Trophoblast cell (in vitro differentiated cells and primary cell): ENCODE measurements around the gene PREP.
A peak's percentile ranks its signal among the peaks of the same experiment; 100 is the strongest.

Source experiments
- DNase-seq, 2 donors: peaks; one replicate each; pipeline ENCODE4 v3.0.0-alpha.2; 2016
- H2AFZ ChIP-seq: 2 replicates; pipeline ENCODE4 v1.6.1; 2013; ENCODE audit warnings: low read length, moderate library complexity, mild to moderate bottlenecking; ENCODE audit not compliant: insufficient read depth, poor library complexity
- H2AK5ac ChIP-seq: 2 replicates; pipeline ENCODE4 v1.6.1; 2013; ENCODE audit warnings: mild to moderate bottlenecking, low read length
- H2BK120ac ChIP-seq: 2 replicates; pipeline ENCODE4 v1.6.1; 2013; ENCODE audit warnings: low read length, mild to moderate bottlenecking, moderate library complexity; ENCODE audit not compliant: insufficient read depth, poor library complexity
- H2BK12ac ChIP-seq: 2 replicates; pipeline ENCODE4 v1.6.1; 2013; ENCODE audit warnings: mild to moderate bottlenecking, low read length, moderate library complexity
- H2BK5ac ChIP-seq: 2 replicates; pipeline ENCODE4 v1.6.1; 2013; ENCODE audit warnings: low read length, low read depth, moderate library complexity, mild to moderate bottlenecking; ENCODE audit not compliant: poor library complexity
- H3K14ac ChIP-seq: 2 replicates; pipeline ENCODE4 v1.6.1; 2013; ENCODE audit warnings: mild to moderate bottlenecking, low read length
- H3K18ac ChIP-seq: 2 replicates; pipeline ENCODE4 v1.6.1; 2013; ENCODE audit warnings: mild to moderate bottlenecking, low read length
- H3K23ac ChIP-seq: 2 replicates; pipeline ENCODE4 v1.6.1; 2013; ENCODE audit warnings: low read length
- H3K27ac ChIP-seq: 2 replicates; pipeline ENCODE4 v1.5.1; 2013; ENCODE audit warnings: low read depth, mild to moderate bottlenecking, inconsistent platforms, low read length, moderate library complexity
- H3K27me3 ChIP-seq: 2 replicates; pipeline ENCODE4 v1.6.1; 2013; ENCODE audit warnings: inconsistent platforms, mild to moderate bottlenecking, low read length, moderate library complexity; ENCODE audit not compliant: insufficient read depth
- H3K36me3 ChIP-seq, 2 experiments: 1 replicate in 1 of 2; 2 replicates in 1 of 2; pipeline ENCODE4 v1.6.1; 2013; ENCODE audit warnings: low read length in 2 of 2, mild to moderate bottlenecking in 2 of 2, moderate library complexity in 1 of 2; ENCODE audit not compliant: insufficient read depth in 2 of 2, control insufficient read depth in 1 of 2
- H3K4ac ChIP-seq: 2 replicates; pipeline ENCODE4 v1.6.1; 2013; ENCODE audit warnings: low read depth, mild to moderate bottlenecking, low read length, moderate library complexity
- H3K4me1 ChIP-seq, 2 experiments: 1 replicate in 1 of 2; 2 replicates in 1 of 2; pipeline ENCODE4 v1.6.1; 2013; ENCODE audit warnings: low read length in 2 of 2, mild to moderate bottlenecking in 2 of 2, moderate library complexity in 1 of 2; ENCODE audit not compliant: insufficient read depth in 2 of 2, control insufficient read depth in 1 of 2
- H3K4me2 ChIP-seq: 2 replicates; pipeline ENCODE4 v1.6.1; 2013; ENCODE audit warnings: inconsistent platforms, mild to moderate bottlenecking, low read length, moderate library complexity
- H3K4me3 ChIP-seq: 2 replicates; pipeline ENCODE4 v1.5.1; 2013; ENCODE audit warnings: mild to moderate bottlenecking, low read depth, low read length, inconsistent platforms
- H3K79me1 ChIP-seq: one replicate; pipeline ENCODE4 v1.6.1; 2013; ENCODE audit warnings: low read length
- H3K79me2 ChIP-seq: 2 replicates; pipeline ENCODE4 v1.6.1; 2013; ENCODE audit warnings: low read length, mild to moderate bottlenecking; ENCODE audit not compliant: control insufficient read depth, insufficient read depth, poor library complexity
- H3K9ac ChIP-seq: 2 replicates; pipeline ENCODE4 v1.6.1; 2013; ENCODE audit warnings: mild to moderate bottlenecking, low read length
- H3K9me3 ChIP-seq: 2 replicates; pipeline ENCODE4 v1.6.1; 2013; ENCODE audit warnings: low read depth, mild to moderate bottlenecking, control low read depth, inconsistent platforms, low read length; ENCODE audit not compliant: insufficient read depth
- H4K12ac ChIP-seq: 2 replicates; pipeline ENCODE4 v1.6.1; 2013; ENCODE audit warnings: low read depth, mild to moderate bottlenecking, low read length, moderate library complexity
- H4K8ac ChIP-seq: 2 replicates; pipeline ENCODE4 v1.6.1; 2013; ENCODE audit warnings: low read depth, mild to moderate bottlenecking, low read length, moderate library complexity
- H4K91ac ChIP-seq: one replicate; pipeline ENCODE4 v1.6.1; 2013; ENCODE audit warnings: low read depth, mild to moderate bottlenecking, low read length, moderate library complexity
- WGBS: extraction: QIAGEN DNeasy Blood & Tissue Kit; methylation state at CpG from one replicate; pipeline ENCODE4 v1.1.7; 2013; ENCODE audit warnings: missing lambda C conversion rate; ENCODE audit not compliant: insufficient read length, insufficient coverage; ENCODE audit errors: extremely low coverage; 5-methylcytosine and 5-hydroxymethylcytosine counted together

PREP gene

DNA sequence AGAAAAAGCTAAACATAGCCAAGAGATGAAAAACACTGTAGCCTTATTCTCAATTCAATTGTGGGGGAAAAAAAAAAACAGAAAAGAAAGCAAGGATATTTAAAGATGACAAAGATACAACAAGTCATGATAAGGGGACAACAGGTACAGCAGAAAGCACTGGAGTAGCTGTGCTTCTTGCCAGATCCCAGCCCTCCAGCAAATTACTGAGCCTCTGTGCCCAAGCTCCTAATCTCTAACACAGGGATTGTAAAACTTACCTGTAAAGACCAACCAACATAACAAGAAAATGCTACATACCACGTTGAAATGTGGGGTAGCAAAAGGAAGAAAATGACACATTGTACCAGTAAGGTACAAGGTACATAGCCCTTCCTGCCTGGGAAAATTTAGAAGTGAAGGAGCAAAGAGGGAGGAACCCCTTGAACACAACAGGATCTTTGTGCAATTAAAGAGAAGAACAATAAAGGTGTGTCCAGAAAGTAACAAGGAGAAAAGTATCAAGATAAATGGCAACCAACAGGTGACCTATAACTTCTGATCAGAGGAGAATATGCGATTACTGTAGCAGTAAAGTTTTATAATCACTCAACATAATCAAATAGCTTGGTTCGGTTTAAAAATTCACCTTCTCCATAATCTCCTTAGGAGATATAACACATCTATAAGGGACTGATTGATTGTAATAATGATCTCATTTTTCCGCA lies 30.6 kb downstream of the PREP start:
- DNase-seq, result no peak
- Histone ChIP-seq H3K79me1 (peaks cover 11% of the 10 kb centered on the region), H3K14ac (peak overlapping the region; percentile 28), H3K4me2 (no peak overlapping the region), H2AFZ (no peak overlapping the region), H3K4me3 (no peak overlapping the region), H3K79me2 (peaks cover 5% of the 10 kb centered on the region), H2BK120ac (no peak overlapping the region), H3K9ac (no peak overlapping the region), H3K27ac (no peak overlapping the region), H4K8ac (no peak overlapping the region), H3K36me3 (peaks cover 0 to 5% of the 10 kb centered on the region in 2 experiments), H3K9me3 (no peaks in the 10 kb centered on the region), H3K18ac (no peak overlapping the region), H2BK5ac (no peak overlapping the region), H2BK12ac (peak overlapping the region; percentile 51), H3K4me1 (peaks cover 7 to 11% of the 10 kb centered on the region in 2 experiments), H3K27me3 (no peaks in the 10 kb centered on the region), H4K91ac (peak overlapping the region; percentile 93), H3K23ac (peak overlapping the region; percentile 50), H2AK5ac (peak overlapping the region; percentile 49), H4K12ac (no peak overlapping the region), H3K4ac (peak overlapping the region; percentile 34)
- WGBS, result no CpG with 5 or more reads among the region's 4 CpGs

DNA sequence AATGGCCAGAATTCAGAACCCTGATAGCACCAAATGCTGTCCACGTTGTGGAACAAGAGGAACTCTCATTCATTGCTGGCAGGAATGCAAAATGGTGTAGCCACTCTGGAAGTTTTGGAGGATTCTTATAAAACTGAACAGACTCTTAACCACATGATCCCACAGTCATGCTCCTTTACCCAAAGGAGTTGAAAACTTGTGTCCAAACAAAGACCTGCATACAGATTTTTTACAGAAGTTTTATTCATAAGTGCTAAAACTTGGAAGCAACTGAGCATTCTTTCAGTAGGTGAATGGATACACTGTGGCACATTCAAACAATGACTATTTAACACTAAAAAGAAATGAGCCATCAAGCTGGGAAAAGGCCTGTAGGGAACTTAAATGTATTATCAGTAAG lies 32.5 kb downstream of the PREP start:
- Histone ChIP-seq H2BK120ac (no peak overlapping the region), H3K27me3 (no peaks in the 10 kb centered on the region), H3K4me2 (no peak overlapping the region), H4K12ac (no peak overlapping the region), H3K14ac (no peak overlapping the region), H3K4me1 (peaks cover 9 to 11% of the 10 kb centered on the region in 2 experiments), H4K8ac (no peak overlapping the region), H3K27ac (no peak overlapping the region), H3K18ac (no peak overlapping the region), H3K36me3 (peaks cover 3 to 7% of the 10 kb centered on the region in 2 experiments), H2BK12ac (no peak overlapping the region), H3K9me3 (no peaks in the 10 kb centered on the region), H3K79me1 (peaks cover 11% of the 10 kb centered on the region), H2AK5ac (no peak overlapping the region), H3K23ac (no peak overlapping the region), H2BK5ac (no peak overlapping the region), H4K91ac (no peak overlapping the region), H3K79me2 (peaks cover 6% of the 10 kb centered on the region), H2AFZ (no peak overlapping the region), H3K9ac (no peak overlapping the region), H3K4me3 (no peak overlapping the region), H3K4ac (no peak overlapping the region)
- no peak for DNase-seq
- no CpG with 5 or more reads among the region's 1 CpG for WGBS

DNA sequence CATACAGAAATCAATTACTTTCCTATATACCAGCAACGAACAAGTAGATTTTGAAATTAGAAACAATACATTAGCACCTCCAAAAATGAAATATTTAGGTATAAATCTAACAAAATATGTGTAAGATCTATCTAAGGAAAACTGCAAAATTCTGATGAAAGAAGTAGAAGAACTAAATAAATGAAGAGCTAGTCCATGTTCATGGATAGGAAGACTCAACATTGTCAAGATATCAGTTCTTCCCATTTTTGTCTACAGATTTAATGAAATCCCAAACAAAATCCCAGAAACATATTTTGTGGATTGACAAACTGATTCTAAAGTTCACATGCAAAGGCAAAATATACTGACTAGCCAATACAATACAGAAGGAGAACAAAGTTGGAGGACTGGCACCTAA lies 33.7 kb downstream of the PREP start:
- peaks cover 10 to 16% of the 10 kb centered on the region in 2 experiments for H3K4me1 ChIP-seq
- DNase-seq, result no peak
- peaks cover 11% of the 10 kb centered on the region for H3K79me1 ChIP-seq
- H3K27ac ChIP-seq, result no peak overlapping the region
- no peaks in the 10 kb centered on the region for H3K27me3 ChIP-seq
- H3K79me2 ChIP-seq, result peaks cover 6% of the 10 kb centered on the region
- no peak overlapping the region for H3K23ac ChIP-seq
- H3K14ac ChIP-seq, result no peak overlapping the region
- H3K18ac ChIP-seq, result no peak overlapping the region
- no peak overlapping the region for H2BK120ac ChIP-seq
- H3K4me3 ChIP-seq, result no peak overlapping the region
- H2AFZ ChIP-seq, result no peak overlapping the region
- no peak overlapping the region for H4K12ac ChIP-seq
- H3K4me2 ChIP-seq, result no peak overlapping the region
- peaks cover 3 to 10% of the 10 kb centered on the region in 2 experiments for H3K36me3 ChIP-seq
- WGBS, result no CpG with 5 or more reads among the region's 1 CpG
- no peak overlapping the region for H2AK5ac ChIP-seq
- H3K4ac ChIP-seq, result no peak overlapping the region
- H3K9me3 ChIP-seq, result no peaks in the 10 kb centered on the region
- H2BK5ac ChIP-seq, result no peak overlapping the region
- H2BK12ac ChIP-seq, result no peak overlapping the region
- H3K9ac ChIP-seq, result no peak overlapping the region
- H4K91ac ChIP-seq, result no peak overlapping the region
- no peak overlapping the region for H4K8ac ChIP-seq

DNA sequence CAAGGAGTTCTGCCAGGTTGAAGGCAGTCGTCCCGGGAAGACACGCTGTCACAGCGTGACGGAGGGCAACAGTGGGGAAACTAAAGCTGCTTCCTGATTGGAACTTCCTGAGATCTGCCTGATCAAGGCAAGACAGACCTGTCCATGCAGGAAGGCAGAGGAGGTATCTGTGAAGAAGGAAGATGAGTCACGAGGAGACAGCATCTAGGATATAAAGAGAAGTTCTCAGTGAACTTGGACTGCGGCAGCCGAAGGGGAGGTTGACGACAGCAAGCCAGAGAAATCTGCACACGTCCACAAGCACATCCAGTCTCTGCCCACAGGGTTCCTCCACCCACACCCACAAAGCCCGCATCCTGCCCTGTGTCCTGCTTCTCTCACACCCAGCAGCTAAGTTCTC lies 38.6 kb downstream of the PREP start:
- Histone ChIP-seq H3K79me1 (no peaks in the 10 kb centered on the region), H3K4me1 (peaks cover 9 to 14% of the 10 kb centered on the region in 2 experiments), H4K12ac (no peak overlapping the region), H3K4me2 (no peak overlapping the region), H3K27ac (no peak overlapping the region), H3K79me2 (peaks cover 2% of the 10 kb centered on the region), H2BK5ac (no peak overlapping the region), H3K18ac (no peak overlapping the region), H3K9me3 (no peaks in the 10 kb centered on the region), H3K23ac (no peak overlapping the region), H2BK120ac (no peak overlapping the region), H2AFZ (no peak overlapping the region), H3K27me3 (no peaks in the 10 kb centered on the region), H3K9ac (no peak overlapping the region), H4K8ac (no peak overlapping the region), H3K4ac (no peak overlapping the region), H2AK5ac (no peak overlapping the region), H3K4me3 (no peak overlapping the region), H3K14ac (no peak overlapping the region), H2BK12ac (no peak overlapping the region), H4K91ac (no peak overlapping the region), H3K36me3 (peaks cover 6 to 19% of the 10 kb centered on the region in 2 experiments)
- DNase-seq, result peak; percentile 94 to 97
- WGBS, result no CpG with 5 or more reads among the region's 11 CpGs
